NOMO-1 treated with DMSO at 0.1 percent for 48 hours (cell line): ENCODE measurements around the gene FKBP8.

Source experiments
- DNase-seq: peaks from one replicate; lab custom pipeline; 2025; ENCODE audit not compliant: unreplicated experiment; lab: John Stamatoyannopoulos, UW

FKBP8 gene

DNA sequence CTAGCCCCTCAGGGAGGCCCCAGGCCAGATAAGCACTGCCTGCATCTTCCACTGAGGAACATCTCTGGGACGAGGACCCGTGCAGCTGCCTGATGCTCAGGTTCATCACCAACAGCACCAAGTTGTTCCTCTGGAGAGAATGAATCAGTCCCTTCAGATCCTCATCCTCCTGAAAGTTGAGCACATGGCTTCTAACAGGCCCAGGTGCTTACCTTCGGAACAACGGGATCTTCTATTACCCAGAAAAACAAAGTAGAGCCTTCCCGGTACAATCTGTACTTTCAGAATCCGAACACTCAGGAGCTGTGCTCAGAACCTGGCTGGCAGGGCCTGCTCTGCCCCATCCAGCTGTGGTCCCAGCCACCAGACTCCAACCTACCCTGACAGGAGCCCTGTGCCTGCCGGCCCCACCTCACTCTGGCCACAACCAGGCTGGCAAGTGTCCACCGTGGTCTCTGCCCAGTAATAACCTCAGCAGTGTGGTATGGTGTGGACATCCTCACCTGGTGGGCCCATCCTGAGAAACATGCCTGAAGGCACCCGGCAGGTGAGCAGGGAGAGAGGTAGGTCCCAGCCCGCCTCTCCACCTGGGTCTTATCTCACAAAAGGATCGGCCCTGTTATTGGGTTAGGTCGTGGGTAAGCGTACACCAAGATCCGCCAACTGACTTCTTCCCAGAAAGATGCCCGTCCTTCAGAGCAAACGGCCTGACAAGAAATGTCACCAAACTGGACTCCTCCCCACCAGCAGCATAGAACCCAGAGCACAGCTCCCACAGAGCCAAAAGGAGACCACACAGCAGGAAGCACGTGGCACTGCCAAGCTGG is 55.6 kb downstream of the FKBP8 start:
- DNase-seq = no peak

GRCh38 chr19:18486746-18487145 is 56.6 kb downstream of the FKBP8 start:
- no peak for DNase-seq

- no peak for DNase-seq
Observed at GRCh38 chr19:18484992-18485391, 58.4 kb downstream of the FKBP8 start.

DNA sequence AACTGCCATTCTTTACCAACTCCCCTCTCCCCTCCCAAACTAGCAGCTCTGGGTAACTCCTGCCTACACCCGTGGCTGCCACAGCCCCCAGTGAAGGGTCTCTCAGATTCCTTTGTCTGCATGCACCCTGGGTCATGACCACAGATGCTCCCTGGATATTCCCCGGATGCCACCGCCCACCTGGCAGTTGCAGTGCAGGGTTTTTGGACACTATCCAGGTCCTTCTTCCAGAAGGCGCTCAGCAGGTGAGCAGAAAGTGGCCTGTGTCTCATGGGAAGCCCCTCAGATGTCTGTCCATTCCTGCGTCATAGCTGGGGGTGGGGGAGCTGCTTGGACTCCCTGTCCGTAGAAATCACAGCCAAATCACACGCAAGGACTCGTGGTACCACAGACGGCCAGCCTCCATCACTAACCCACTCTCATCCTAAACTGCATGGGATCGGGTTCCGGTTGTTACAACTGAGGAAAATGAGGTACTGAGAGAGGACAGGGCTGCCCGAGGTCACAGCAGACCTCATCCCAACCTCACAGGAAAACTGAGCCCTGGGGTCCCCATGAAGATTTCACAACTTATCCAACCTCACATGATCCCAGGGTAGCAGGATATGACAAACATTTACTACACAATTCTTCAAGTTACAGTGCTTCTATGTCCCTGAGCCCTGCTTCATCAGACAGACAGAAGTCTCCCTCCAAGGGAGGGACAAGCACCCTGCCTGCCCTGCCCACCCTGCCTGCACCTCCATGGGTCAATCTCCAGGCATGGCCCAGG is 60.1 kb downstream of the FKBP8 start:
- no peak for DNase-seq
